GM18867 (cell line): Measurements from ENCODE around the gene IRF4.
A peak's percentile ranks its signal among the peaks of the same experiment; 100 is the strongest.
"Not testable (repeated sequence)": the region's sequence is repeated elsewhere in the genome, so short reads cannot be mapped to it uniquely, and the experiment has no call there.

Experiments
- ATAC-seq: cut with Tn5 transposase; IDR thresholded peaks from one replicate; pipeline ENCODE4 v1.9.1; 2021; ENCODE audit warnings: mild to moderate bottlenecking, moderate library complexity; ENCODE audit not compliant: unreplicated experiment

The IRF4 gene

DNA sequence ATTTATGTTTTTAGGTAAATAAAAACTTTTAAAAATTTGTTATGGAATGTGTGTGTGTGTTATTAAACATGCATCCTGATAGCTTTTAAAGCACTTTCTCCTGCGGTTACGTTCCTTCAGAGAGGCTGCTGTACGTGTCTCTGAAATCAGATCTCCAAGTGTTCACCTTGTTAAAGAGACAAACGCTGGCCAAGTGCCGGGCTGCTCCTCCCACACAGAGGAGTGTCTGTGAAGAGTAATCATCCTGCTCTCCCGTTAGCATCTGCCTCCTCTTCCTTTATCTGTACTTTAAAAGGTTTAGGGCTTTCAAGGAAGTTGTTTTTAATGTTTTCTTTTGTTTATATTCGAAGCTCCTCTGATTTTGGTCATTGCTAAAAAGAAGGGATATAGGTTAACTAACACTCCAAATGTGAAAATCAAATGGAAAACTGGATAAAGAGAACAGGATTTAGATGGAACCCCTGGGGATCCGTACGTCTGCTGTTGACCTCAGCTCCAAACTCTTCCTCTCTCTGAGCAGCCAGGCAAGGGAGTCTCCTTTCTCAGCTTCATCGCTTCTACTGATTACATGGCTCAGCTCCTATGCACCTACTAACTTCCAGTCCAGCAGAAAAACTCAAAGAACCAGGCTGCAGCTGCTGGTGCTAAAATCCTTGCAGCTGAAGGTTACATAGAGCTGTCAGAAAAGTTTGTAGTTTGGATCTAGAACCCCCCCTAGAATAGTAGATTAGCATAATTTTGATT is 20.0 kb downstream of the IRF4 start:
- ATAC-seq: no peak

DNA sequence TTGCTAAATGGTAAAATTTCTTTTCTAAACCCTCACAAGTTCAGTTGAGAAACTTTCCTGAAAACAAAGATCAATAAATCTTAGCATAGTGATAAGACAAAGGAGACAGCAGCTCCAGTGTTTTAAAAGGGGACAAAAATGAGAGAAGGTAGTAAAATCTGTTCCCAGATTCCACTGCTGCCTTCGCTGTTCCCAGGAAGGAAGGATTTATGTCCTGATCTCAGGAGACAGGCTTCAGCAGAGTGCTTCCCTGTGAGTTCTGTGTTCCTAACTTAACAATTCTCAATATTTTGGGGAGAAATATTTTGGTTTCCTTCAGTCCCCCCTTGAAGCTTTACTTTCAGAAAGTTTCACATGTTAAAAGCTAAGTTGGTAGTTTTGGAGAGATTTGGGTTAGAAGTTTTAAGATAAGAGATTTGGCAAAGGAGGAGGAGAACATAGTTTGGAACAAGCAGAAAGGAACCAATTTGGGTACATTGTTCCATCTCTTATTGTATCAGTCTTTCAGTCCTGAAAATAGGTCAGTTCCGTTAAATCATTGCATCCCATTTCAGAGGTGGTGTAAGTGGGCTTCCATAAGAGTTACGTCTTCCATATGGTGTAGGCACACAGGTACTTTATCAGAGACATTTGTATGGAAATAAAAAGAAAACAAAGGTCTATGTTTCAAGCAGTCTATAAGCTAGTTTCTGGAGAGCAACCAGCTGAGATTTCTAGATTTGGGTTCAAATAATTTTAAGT is 20.8 kb downstream of the IRF4 start:
- ATAC-seq: no peak

DNA sequence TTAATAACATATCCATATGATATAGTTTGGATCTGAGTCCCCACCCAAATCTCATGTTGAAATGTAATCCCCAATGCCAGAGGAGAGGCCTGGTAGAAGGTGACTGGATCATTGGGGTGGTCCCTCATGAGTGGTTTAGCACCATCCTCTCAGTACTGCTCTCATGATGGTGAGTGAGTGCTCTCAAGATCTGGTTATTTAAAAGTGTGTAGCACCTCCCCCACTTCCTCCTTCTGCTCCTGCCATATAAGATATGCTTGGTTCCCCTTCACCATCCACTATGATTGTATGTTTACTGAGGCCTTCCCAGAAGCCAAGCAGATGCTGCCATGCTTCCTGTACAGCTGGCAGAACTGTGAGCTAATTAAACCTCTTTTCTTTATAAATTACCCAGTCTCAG is 22.9 kb downstream of the IRF4 start:
- no peak for ATAC-seq

DNA sequence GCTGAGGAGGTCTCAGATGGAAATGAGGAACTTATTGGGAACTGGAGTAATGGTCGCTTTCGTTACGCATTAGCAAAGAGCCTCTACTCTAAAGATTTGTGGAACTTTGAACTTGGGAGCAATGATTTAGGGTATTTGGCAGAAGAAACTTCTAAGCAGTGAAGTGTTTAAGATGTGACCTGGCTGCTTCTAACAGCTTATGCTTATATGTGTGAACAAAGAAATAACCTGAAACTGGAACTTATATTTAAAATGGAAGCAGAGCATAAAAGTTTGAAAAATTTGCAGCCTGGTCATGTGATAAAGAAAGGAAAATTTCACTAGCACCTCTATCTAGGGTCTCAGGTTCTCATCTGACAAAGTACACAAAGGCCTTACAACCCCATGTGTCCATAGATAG is 23.5 kb downstream of the IRF4 start:
- ATAC-seq: no peak

DNA sequence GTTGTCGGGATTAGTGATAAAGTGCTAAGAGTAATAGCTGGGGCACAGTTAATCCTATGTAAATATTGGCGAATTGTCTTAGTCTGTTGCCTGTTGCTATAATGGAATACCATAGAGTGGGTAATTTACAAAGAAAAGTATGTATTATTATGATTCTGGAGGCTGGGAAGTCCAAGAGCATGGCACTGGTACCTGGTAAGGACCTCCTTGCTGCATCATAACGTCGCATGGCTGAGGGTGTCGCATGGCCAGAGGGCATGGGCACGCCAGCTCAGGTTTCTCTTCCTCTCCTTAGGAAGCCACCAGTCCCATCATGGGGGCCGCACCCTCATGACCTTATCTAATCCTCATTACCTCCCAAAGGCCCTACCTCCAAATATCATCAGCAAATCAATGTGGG is 29.7 kb downstream of the IRF4 start:
- no peak for ATAC-seq

DNA sequence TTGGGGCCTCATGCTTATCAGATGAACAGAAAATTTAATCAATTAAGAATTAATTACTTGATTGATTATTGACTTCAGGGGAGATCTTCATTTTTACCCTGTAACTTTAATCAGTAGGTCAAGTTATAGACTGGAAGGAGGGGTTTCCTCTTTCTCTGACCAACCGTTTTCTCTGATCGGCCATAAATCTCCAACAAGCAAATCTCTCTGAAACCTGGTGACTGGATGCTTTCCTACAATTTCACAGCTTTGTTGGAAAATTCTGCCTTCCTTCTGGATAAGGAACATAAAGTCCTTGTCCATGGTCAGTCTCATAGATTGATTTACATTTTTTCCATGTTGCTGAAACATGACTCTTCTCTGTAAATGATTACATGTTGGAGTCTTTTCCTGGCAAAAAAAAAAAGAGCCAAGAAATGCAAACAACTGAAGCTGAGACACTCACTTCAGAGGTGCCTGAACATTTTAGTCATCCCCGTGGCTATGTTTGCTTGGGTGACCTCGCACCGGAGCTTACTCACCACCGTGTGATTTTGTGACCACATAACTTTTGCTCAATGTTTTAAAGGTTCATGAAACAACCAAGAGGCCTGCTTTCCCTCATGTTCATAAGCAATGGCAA is 31.0 kb downstream of the IRF4 start:
- peak; percentile 79 for ATAC-seq

DNA sequence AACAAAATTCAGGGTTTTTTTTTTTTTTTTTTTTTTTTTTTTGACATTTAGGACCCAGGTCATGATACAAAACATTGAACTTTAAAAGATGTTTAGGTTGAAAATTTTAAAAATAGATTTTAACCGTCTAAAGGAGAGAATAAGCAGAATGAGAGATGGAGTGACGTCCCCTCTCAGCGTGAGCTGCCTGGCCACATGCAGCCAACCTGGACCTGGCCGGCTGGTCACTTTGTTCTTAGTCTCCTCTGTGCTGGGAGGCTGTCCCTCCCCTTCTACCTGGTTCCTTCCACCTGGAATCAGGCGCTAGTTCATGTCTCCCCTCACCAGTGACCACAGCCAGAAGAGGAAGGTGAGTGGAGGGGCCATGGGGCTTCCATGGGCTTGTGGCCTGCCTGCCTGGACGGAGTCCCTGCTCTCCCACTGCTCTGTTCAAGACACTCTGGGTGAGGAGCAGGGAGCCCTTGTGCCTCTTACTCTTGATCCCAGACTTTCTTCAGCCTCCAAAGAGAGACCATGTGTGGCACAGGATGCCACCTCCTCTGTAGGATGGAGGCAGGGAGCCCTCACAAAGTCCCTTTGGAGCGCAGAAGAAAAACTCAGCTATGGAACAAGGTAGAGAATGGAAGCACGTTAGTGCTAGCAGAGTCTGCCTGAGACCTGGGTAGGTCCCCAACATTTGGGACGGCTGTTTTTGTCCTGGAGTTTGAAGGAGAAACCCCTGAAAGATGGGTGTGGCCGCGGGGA is 31.7 kb downstream of the IRF4 start:
- ATAC-seq: no peak

DNA sequence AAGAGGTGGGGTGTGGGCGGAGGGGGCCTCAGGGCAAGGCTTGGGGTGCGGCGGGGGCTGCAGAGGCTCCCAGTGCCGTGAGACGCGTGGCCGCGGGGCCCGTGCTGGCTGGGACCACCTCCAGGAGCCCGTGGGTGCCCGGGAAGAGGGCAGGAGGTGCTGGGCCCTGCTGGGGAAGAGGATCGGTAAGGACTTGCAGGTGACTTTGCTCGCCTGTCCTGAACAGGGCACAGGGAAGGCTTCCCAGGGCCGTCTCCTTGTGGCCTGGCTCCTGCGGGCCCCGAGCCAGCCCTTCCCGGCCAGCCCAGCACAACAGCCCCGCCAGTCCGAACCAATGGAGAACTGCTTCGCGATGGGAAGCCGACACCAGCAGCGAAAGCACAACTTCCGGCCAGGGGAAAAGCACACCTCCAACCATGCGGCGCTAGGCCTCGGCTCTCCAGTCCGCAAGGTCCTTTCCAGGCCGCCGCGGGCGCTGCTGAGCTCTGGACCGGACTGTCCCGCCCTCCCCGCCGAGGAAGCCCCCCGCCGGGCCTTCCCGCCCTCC is 32.3 kb downstream of the IRF4 start:
- no peak for ATAC-seq

DNA sequence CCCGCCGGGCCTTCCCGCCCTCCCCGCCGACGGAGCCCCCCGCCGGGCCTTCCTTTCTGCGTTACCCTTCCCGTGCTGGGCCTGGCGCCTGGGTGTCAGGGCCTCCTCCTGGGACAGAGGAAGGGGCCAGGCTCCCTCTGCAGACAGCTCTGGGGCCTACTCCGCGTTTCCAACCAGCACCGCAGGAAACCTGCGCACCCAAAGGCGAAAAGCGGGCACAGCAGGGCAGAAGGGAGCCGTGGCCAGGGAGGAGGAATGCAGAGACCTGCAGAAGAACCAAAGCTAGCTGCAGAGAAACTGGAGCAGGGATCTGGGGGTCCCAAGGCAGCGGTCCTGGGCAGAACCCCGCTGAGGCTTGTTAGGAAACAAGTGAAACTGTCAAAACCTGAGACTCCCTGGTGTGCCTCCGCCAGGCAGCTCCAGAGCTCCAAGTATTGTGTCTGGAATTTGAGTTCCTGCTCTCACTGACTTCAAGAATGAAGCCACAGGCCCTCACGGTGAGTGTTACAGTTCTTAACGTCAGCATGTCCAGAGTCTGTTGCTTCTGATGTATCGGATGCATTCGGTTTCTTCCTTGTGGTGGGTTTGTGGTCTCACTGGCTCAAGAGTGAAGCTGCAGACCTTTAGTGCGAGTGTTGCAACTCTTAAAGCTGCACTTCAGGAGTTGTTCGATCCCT is 33.3 kb downstream of the IRF4 start:
- ATAC-seq: no peak

DNA sequence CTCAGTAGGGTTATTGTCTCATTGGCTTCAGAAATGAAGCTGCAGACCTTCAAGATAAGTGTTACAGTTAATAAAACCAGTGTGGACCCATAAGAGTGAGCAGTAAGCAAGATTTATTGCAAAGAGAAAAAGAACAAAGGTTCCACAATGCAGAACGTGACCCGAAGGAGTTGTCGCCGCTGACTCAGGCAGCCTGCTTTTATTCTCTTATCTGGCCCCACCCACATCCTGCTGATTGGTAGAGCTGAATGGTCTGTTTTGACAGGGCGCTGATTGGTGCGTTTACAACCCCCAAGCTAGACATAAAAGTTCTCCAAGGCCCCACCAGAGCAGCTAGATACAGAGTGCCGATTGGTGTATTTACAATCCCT is 33.9 kb downstream of the IRF4 start:
- ATAC-seq: not testable (repeated sequence)

DNA sequence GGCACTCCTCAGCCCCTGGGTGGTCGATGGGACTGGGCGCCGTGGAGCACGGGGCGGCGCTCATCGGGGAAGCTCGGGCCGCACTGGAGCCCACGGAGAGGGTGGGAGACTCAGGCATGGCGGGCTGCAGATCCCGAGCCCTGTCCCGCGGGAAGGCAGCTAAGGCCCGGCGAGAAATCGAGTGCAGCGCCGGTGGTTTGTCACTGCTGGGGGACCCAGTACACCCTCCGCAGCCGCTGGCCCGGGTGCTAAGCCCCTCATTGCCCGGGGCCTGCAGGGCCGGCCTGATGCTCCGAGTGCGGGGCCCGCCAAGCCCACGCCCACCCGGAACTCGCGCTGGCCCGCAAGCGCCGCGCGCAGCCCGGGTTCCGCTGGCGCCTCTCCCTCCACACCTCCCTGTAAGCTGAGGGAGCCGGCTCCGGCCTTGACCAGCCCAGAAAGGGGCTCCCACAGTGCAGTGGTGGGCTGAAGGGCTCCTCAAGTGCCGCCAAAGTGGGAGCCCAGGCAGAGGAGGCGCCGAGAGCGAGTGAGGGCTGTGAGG is 34.7 kb downstream of the IRF4 start:
- not testable (repeated sequence) for ATAC-seq

DNA sequence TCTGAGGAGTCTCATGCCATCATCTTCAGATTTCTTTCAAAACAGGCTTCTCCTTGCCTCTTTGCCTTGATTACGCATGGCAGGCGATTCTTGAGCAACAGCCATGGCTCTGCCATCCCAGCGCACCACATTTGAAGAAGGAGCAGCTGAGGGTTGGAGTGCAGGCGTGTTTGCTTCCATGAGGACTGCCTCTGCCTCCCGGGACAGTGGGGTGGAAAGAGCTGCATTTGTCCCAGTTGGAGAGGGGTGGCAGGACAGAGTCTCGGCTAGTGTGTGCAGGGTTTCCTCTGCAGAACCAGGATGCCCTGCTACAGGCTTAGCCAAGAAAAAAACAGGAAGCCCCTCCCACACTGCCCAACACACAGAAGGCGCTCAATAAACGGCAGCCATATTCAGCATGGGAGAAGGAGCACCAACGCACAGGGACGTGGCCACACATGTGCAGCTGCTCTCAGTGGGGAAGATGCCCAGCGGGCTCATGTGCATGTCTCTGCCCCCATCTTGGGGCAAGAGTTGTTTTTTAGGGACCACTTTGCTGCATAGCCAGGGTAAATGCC is 36.6 kb downstream of the IRF4 start:
- ATAC-seq: no peak

DNA sequence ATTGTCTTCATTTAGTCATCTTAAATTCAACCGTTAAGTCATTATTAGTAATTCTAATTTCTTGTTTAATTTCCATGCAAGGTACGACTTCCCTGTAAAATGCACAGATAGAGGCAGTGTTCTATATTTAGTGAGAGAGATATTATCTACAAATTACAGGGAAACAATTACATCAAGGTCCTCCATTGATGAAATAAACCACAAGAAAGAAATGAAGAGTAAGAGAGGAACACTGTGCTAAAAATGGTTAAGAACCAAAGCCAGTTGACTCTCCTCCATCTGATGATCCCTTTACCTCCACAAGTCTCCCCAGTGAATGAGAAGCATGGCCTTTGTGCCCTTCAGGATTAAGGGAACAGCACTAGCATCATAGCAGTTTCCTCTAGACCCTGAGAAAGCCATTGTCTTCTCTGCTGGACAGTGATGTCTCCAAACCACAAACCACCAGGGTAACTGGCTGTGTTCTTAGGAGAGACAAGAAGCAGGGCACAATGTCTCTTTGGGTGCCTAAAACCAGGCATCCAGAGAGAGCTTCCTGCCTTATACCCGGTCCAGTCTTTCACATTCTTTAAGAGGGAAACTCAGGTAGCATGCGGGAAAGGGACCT is 38.1 kb downstream of the IRF4 start:
- ATAC-seq: no peak

DNA sequence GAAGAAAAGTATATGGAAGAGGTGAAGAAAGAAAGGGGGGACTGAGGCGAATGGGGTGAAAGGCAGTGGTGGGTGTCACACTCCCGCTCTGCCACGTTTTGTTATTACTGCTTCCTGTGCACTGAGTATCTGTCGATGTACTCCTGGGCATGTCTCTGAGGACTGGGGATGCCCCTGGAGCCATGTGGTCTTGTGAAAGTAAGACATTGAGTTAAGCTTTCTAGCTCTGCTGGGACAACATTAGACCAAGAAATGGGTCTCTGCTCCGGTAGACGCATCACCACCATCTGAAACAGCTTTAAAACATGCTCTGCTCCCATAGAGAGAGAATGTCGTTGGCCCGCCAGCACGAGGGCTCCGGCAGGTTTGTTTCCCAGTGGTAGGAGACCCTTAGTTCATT is 40.0 kb downstream of the IRF4 start:
- no peak for ATAC-seq

DNA sequence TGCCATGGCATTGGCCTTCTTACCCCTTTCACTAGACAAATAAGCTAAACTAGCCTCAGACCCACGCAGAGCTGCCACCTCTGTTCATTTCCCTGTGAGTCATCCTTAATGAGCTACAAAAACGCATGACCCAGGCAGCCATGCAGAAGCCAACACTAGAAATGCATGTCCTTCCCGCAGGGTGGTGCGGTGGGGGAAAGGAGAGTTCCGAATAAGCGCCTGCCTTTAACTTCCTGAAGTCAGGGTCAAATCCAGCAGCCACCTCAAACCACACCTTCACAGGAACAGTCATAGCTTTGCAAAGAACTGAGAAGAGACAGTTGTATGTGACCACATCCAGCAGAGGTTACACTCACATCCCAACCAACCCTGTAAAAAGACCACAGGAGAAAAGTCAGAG is 40.4 kb downstream of the IRF4 start:
- ATAC-seq: no peak

DNA sequence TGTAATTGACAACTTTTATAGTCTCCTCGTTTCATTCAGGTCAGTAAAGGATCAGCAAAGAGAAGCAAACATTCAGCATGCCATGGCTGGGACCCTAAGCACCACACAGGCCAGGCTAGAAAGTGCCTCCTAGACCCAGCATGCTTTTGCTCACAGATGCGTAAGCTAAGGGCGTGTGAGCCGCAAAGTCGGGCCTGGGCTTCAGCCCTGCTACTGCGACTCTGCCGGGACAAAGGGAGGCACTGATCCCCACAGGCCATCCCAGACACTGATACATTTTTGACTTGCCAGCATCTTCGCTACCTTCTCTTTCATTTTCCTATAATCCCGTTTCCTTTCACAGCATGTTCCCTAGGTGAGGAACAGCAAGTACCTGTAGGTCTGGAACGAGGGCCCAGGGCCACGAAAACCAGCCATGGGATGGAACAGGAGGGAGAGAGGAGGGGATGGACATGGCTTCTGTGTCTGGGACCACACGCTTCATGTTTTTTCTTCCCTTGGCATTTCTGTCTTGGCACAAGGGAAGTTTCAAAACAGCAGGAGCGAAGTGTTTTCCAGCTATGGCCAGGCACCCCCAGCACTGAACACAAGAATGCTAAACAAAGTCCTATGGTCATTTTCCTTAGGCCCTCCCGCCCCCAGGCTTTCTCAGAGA is 42.6 kb downstream of the IRF4 start:
- ATAC-seq: no peak

DNA sequence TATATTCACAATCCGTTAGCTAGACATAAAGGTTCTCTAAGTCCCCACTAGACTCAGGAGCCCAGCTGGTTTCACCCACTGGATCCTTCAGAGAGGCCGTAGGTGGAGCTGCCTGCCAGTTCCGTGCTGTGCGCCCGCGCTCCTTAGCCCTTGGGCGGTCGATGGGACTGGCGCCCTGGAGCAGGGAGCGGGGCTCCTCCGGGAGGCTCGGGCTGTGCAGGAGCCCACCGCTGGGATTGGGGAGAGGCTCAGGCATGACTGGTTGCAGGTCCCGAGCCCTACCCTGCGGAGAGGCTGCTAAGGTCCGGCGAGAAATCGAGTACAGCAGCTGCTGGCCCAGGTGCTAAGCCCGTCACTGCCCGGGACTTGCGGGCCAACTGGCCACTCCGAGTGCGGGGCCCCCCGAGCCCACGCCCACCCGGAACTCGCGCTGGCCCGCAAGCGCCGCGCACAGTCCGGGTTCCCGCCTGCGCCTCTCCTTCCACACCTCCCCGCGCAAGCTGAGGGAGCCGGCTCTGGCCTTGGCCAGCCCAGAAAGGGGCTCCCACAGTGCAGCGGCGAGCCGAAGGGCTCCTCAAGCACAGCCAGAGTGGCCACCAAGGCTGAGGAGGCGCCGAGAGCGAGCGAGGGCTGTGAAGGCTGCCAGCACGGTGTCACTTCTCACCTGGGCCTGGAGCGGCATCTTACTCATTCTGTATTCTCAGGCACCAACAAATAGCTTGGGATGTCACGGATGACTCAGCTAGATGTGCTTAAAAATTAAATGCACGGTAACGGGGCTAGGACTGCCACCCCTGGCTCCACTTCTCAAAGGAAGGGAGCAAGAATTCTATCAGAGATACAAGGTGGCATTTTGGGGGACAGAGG is 44.1 kb downstream of the IRF4 start:
- ATAC-seq: no peak
